ENCODE data around the gene WDR18. TPM values are rescaled to one million over a fixed set of nuclear protein-coding genes. Genes with fewer than 3 reads are reported as not detected.

WDR18 gene
- total RNA-seq, 2 donors from 2014 or later = 18.2 to 42.8 TPM

DNA sequence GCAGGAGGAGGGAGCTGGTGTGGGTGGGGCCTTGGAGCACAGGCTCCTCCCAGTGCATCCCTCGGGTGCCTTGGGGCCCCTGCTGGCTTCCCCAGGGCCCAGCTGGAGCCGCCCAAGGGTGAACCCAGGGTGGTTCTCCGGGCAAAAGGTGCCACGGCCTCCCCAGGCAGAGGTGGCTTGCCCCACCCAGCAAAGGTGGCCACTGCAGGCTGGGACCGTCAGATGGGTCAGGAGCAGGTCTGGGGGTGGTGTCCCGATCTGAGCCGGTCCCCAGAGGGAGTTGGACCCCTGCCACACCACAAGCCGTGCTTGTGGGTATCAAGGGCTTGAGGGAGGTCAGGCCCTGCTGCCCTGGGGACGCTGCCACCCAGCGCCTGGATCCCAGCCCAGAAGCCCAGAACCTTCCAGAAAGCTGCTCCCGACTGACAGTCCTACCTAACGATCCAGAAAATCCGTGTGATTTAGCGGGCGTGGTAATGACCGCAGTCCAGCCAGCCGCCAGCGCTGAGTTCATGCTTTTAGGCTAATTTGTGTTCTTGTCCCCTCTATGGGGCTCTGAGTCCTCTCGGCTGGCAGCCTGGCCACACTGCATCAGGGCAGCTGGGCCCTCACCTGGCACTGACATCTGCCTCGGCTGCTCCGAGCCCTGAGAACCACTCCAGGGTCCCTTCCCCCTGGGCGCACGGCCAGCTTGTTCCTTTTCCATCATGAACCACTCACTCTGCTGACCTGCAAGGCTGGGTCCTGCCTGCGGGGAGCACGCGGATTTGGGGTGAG, 11.1 kb downstream of the WDR18 start:
- Mint-ChIP-seq H3K4me1 (peaks cover 13% of the 10 kb centered on the region), H3K4me3 (peak overlapping the region; percentile 28), H3K27ac (no peak overlapping the region), H3K27me3 (peaks cover 8% of the 10 kb centered on the region), H3K36me3 (ENCODE audit: low read depth) (peaks cover 6% of the 10 kb centered on the region)
- ATAC-seq (no peak), DNase-seq (no peak)
- H3K9me3 ChIP-seq (ENCODE audit: control insufficient read depth, low read length, poor library complexity, severe bottlenecking) = no peaks in the 10 kb centered on the region

DNA sequence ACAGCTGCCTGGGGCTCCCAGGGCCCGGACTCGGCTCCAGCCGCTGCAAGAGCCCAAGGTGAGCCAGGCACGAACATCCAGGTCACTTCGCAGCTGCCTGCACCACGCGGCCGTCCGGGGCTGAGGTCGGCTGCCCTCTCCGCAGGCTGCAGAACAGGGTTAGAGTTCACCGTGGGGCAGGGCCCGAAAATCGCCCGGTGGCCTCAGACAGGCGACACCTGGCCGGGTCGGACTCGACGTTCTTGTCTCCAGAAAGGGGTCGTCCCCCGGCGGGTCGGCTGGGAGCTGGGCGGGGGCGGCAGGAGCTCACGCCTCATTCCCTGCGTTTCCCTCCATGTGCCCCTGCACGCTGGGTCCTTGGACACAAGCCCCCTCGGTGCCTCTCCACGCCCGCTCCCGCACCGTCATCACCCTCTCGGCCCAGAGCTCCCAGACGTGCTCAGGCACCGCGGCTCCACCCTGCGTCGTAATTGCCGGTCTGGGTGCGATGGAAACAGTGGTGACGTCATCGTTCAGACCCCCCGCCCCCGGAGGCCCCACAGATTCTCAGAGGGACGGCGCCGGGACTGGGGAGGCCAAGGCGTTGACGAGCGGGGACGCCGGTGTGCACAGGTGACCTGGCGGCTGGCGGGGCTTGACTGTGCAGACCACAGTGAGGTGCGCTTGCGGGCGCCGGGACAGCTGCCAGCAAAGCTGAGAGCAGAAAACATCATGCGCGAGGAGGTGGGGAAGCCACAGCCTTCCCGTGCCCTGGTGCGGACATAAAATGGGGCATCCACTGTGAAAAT, 12.1 kb downstream of the WDR18 start:
- H3K36me3 Mint-ChIP-seq (ENCODE audit: low read depth) = peaks cover 6% of the 10 kb centered on the region
- ATAC-seq = peak; percentile 87
- H3K27ac Mint-ChIP-seq = peak overlapping the region; percentile 83
- peak; percentile 59 to 79 (median 77) for DNase-seq
- H3K4me1 Mint-ChIP-seq = peaks cover 16% of the 10 kb centered on the region
- peak overlapping the region; percentile 88 for H3K4me3 Mint-ChIP-seq
- peaks cover 12% of the 10 kb centered on the region for H3K27me3 Mint-ChIP-seq
- H3K9me3 ChIP-seq (ENCODE audit: control insufficient read depth, low read length, poor library complexity, severe bottlenecking) = no peaks in the 10 kb centered on the region

DNA sequence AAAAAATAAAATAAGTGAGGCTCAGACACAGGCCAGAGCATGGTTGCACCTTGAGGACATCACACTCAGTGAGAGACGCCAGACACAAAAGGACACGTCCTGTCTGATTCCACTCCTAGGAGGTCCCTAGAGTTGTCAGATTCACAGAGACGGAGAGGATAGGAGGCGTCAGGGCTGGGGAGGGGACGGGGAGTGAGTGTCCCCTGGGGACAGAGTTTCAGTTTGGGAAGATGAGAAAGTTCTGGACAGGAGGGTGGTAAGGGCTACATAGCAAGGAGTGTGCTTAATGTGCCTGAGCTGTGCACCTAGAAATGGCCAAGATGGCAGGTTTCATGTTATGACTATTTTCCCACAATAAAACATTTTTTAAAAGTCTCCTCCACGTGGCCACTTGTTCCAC, 13.9 kb downstream of the WDR18 start:
- DNase-seq (no peak), ATAC-seq (no peak)
- peak overlapping the region; percentile 41 for H3K4me3 Mint-ChIP-seq
- no peaks in the 10 kb centered on the region for H3K9me3 ChIP-seq (ENCODE audit: control insufficient read depth, low read length, poor library complexity, severe bottlenecking)
- peaks cover 8% of the 10 kb centered on the region for H3K36me3 Mint-ChIP-seq (ENCODE audit: low read depth)
- H3K4me1 Mint-ChIP-seq = peaks cover 18% of the 10 kb centered on the region
- peaks cover 18% of the 10 kb centered on the region for H3K27me3 Mint-ChIP-seq
- H3K27ac Mint-ChIP-seq = no peak overlapping the region

DNA sequence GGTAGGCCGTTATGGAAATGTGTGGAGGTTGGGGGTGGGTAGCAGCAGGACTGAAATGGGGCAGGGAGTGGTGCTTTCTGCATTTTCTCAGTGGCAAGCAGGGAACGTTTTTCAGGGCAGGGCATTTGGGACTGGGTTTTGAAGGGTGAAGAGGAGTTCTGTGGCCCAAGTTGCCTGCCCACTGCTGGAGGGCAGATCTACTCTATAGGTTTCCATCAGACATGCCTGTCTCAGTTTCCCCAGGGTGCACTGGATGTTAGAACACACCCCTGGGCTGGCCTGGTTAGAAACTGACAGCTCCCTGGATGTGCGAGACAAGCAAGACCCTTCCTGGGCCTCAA, 15.2 kb downstream of the WDR18 start:
- Mint-ChIP-seq H3K4me3 (peak overlapping the region; percentile 74), H3K27ac (no peak overlapping the region), H3K4me1 (peaks cover 18% of the 10 kb centered on the region), H3K27me3 (peaks cover 18% of the 10 kb centered on the region), H3K36me3 (ENCODE audit: low read depth) (peaks cover 8% of the 10 kb centered on the region)
- DNase-seq (no peak), ATAC-seq (no peak)
- no peaks in the 10 kb centered on the region for H3K9me3 ChIP-seq (ENCODE audit: control insufficient read depth, low read length, poor library complexity, severe bottlenecking)

DNA sequence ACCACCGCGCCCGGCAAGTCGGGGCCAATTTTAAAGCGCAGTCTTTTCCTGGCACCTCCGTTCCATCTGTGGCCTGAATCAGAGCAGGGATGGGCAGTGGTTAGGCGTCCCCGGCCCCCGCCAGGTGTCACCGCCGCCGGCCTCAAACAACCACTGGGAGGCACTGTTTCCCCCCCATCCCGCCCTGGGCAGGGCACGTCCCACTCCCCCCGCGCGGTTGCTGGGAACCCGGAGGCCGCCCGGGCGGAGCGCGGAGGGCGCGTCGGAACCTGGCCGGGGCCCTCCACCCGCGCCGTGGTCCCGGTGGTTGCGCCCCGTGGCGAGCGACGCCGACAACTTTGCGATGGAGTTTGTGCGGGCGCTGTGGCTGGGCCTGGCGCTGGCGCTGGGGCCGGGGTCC, 15.9 kb downstream of the WDR18 start, which contains the start of gene GRIN3B:
Gene GRIN3B (plus strand): TSS at position 325 of the 400 bp plus-strand sequence. CDS start 19 bp downstream, at position 344.
- H3K4me3 Mint-ChIP-seq = peak within 1 kb of the TSS; percentile 74
- H3K4me1 Mint-ChIP-seq = peaks cover 18% of the 10 kb centered on the region

DNA sequence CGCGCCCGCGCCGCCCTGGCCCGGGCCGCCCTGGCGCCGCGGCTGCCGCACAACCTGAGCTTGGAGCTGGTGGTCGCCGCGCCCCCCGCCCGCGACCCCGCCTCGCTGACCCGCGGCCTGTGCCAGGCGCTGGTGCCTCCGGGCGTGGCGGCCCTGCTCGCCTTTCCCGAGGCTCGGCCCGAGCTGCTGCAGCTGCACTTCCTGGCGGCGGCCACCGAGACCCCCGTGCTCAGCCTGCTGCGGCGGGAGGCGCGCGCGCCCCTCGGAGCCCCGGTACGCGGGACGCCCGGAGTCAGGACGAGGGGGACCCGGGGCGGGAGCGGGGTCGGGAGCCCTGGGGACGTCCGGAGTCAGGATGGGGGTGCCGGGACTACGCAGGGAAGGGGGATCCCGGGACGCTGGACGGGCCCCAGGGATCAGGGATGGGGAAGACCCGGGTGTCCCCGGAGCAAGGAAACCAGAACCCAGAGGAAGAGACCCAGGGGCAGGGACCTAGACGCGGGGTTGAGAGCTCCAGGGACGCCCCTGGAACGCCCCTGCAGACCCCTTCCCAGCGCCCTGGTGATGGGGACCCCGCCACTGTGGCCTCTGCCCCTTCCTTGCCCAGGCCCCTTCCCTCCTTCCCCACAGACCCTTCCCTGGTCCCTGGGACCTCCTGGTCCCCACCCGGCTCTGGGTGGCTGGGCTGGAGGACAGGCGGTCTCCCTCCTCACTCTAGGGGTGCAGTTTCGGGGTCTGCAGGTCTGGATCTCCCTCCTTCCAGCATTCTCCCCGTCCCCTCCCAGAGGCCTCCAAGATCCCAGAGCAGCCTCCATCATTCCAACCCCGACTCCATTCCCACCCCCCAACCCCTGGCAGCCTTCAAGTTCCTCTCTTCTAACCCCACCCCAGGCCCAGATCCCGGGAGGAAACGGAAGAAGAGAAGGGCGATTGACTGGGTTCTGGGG, 16.7 kb downstream of the WDR18 start:
- Mint-ChIP-seq H3K27me3 (peaks cover 18% of the 10 kb centered on the region), H3K36me3 (ENCODE audit: low read depth) (peaks cover 8% of the 10 kb centered on the region), H3K4me3 (peak overlapping the region; percentile 65), H3K27ac (no peak overlapping the region), H3K4me1 (peaks cover 18% of the 10 kb centered on the region)
- H3K9me3 ChIP-seq (ENCODE audit: control insufficient read depth, low read length, poor library complexity, severe bottlenecking) = no peaks in the 10 kb centered on the region
- ATAC-seq (no peak), DNase-seq (no peak)

More for the DNA sequence above, 15.9 kb downstream of the WDR18 start, which contains the start of gene GRIN3B:
- H3K9me3 ChIP-seq (ENCODE audit: control insufficient read depth, low read length, poor library complexity, severe bottlenecking) = no peaks in the 10 kb centered on the region
- peaks cover 8% of the 10 kb centered on the region for H3K36me3 Mint-ChIP-seq (ENCODE audit: low read depth)
- DNase-seq (peak; percentile 39 to 42 (median 42)), ATAC-seq (no peak)
- H3K27me3 Mint-ChIP-seq = peaks cover 18% of the 10 kb centered on the region
- no peak within 1 kb of the TSS for H3K27ac Mint-ChIP-seq

DNA sequence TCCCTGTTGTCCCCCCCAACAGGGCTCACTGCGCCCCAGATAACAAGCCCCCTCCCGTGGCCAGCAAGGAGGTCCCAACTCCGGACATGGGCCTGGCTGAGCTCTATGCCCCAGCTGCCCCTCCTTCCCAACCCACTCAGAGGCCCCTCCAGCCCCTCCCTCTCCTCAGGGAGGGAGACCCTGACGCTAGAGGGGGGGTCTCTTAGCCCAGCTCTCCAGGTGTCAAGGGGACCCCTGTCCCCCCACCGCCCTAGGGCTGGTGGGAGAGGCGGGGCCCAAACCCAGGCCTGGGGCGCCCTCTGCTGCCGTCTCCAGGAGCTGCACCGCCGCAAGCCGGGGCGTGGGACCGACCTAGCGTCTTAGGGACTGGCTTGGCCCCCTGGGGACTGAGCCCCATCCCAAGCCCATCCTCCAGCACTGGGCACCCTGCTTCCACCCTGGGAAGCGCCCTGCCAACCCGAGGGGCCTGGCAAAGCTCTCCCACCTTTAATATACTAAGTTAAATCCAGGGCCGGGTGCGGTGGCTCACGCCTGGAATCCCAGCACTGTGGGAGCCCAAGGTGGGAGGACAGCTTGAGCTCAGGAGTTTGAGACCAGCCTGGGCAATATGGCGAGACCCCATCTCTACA, 17.5 kb downstream of the WDR18 start:
- Mint-ChIP-seq H3K4me1 (peaks cover 12% of the 10 kb centered on the region), H3K27me3 (peaks cover 18% of the 10 kb centered on the region), H3K4me3 (peak overlapping the region; percentile 65), H3K27ac (no peak overlapping the region), H3K36me3 (ENCODE audit: low read depth) (peaks cover 8% of the 10 kb centered on the region)
- ATAC-seq (peak; percentile 75), DNase-seq (peak; percentile 56 to 72 (median 63))
- H3K9me3 ChIP-seq (ENCODE audit: control insufficient read depth, low read length, poor library complexity, severe bottlenecking) = no peaks in the 10 kb centered on the region

DNA sequence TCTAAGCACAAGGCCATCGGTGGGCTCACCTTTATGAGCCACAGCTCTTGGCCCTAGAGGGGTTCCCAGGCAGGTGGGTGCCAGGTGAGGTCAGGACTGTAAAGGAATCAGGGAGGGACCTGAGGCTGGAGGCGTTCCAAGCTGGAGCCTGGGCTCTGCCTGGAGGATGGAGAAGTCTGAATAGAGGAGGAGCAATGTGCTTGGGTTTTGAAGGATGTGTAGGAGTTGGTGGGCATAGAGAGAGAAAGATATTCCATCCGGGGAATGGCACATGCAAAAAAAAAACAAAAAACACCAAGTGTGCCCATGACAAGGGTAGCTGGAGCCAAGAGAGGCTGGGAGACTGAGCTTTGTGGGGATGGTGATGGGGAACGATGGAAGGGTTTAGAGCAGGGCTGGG, 18.5 kb downstream of the WDR18 start:
- Mint-ChIP-seq H3K4me3 (no peak overlapping the region), H3K36me3 (ENCODE audit: low read depth) (peaks cover 8% of the 10 kb centered on the region), H3K4me1 (peaks cover 12% of the 10 kb centered on the region), H3K27me3 (peaks cover 18% of the 10 kb centered on the region), H3K27ac (no peak overlapping the region)
- DNase-seq (no peak), ATAC-seq (no peak)
- H3K9me3 ChIP-seq (ENCODE audit: control insufficient read depth, low read length, poor library complexity, severe bottlenecking) = no peaks in the 10 kb centered on the region

DNA sequence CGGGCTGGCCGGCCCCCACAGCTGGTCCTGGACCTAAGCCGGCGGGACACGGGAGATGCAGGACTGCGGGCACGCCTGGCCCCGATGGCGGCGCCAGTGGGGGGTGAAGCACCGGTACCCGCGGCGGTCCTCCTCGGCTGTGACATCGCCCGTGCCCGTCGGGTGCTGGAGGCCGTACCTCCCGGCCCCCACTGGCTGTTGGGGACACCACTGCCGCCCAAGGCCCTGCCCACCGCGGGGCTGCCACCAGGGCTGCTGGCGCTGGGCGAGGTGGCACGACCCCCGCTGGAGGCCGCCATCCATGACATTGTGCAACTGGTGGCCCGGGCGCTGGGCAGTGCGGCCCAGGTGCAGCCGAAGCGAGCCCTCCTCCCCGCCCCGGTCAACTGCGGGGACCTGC, 19.1 kb downstream of the WDR18 start:
- DNase-seq = no peak
- H3K36me3 Mint-ChIP-seq (ENCODE audit: low read depth) = peaks cover 8% of the 10 kb centered on the region
- no peak overlapping the region for H3K4me3 Mint-ChIP-seq
- no peak for ATAC-seq
- peaks cover 9% of the 10 kb centered on the region for H3K4me1 Mint-ChIP-seq
- H3K27ac Mint-ChIP-seq = no peak overlapping the region
- no peaks in the 10 kb centered on the region for H3K9me3 ChIP-seq (ENCODE audit: control insufficient read depth, low read length, poor library complexity, severe bottlenecking)
- H3K27me3 Mint-ChIP-seq = peaks cover 18% of the 10 kb centered on the region

DNA sequence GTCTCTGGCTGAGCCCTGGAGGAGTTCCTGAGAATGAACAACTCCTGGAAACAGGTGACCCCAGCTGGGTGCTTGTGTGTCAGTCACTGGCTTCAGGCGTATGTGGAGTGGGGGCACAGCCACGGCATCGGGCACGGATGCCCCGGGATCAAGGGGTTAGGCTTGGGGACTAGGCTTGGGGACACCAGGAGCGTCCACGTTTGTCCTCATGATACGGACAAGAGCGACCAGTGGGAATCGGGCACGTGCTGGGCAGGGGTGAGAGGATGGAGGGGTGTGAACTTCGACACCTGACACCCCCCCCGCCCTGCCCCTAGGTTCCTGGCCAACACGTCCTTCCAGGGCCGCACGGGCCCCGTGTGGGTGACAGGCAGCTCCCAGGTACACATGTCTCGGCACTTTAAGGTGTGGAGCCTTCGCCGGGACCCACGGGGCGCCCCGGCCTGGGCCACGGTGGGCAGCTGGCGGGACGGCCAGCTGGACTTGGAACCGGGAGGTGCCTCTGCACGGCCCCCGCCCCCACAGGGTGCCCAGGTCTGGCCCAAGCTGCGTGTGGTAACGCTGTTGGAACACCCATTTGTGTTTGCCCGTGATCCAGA, 20.2 kb downstream of the WDR18 start:
- H3K27ac Mint-ChIP-seq = no peak overlapping the region

DNA sequence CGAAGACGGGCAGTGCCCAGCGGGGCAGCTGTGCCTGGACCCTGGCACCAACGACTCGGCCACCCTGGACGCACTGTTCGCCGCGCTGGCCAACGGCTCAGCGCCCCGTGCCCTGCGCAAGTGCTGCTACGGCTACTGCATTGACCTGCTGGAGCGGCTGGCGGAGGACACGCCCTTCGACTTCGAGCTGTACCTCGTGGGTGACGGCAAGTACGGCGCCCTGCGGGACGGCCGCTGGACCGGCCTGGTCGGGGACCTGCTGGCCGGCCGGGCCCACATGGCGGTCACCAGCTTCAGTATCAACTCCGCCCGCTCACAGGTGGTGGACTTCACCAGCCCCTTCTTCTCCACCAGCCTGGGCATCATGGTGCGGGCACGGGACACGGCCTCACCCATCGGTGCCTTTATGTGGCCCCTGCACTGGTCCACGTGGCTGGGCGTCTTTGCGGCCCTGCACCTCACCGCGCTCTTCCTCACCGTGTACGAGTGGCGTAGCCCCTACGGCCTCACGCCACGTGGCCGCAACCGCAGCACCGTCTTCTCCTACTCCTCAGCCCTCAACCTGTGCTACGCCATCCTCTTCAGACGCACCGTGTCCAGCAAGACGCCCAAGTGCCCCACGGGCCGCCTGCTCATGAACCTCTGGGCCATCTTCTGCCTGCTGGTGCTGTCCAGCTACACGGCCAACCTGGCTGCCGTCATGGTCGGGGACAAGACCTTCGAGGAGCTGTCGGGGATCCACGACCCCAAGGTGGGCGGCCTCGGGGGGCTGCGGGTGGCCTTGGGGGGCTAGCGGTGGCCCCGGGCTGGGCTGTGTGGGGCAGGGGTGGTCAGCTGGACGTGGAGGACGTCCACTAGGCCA, 20.9 kb downstream of the WDR18 start:
- H3K4me1 Mint-ChIP-seq = peaks cover 5% of the 10 kb centered on the region
- H3K36me3 Mint-ChIP-seq (ENCODE audit: low read depth) = peaks cover 2% of the 10 kb centered on the region
- ATAC-seq (no peak), DNase-seq (no peak)
- no peak overlapping the region for H3K4me3 Mint-ChIP-seq
- H3K27ac Mint-ChIP-seq = no peak overlapping the region
- peaks cover 10% of the 10 kb centered on the region for H3K27me3 Mint-ChIP-seq
- no peaks in the 10 kb centered on the region for H3K9me3 ChIP-seq (ENCODE audit: control insufficient read depth, low read length, poor library complexity, severe bottlenecking)

More for the DNA sequence above, 20.2 kb downstream of the WDR18 start:
- Mint-ChIP-seq H3K4me1 (peaks cover 5% of the 10 kb centered on the region), H3K27me3 (peaks cover 11% of the 10 kb centered on the region), H3K4me3 (no peak overlapping the region), H3K36me3 (ENCODE audit: low read depth) (peaks cover 3% of the 10 kb centered on the region)
- ATAC-seq = no peak
- H3K9me3 ChIP-seq (ENCODE audit: control insufficient read depth, low read length, poor library complexity, severe bottlenecking) = no peaks in the 10 kb centered on the region
- no peak for DNase-seq
